Measurements from ENCODE around the gene SBK2.
"Not testable (repeated sequence)": the region's sequence is repeated elsewhere in the genome, so short reads cannot be mapped to it uniquely, and the experiment has no call there.

SBK2 gene, protein sequence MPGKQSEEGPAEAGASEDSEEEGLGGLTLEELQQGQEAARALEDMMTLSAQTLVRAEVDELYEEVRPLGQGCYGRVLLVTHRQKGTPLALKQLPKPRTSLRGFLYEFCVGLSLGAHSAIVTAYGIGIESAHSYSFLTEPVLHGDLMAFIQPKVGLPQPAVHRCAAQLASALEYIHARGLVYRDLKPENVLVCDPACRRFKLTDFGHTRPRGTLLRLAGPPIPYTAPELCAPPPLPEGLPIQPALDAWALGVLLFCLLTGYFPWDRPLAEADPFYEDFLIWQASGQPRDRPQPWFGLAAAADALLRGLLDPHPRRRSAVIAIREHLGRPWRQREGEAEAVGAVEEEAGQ

DNA sequence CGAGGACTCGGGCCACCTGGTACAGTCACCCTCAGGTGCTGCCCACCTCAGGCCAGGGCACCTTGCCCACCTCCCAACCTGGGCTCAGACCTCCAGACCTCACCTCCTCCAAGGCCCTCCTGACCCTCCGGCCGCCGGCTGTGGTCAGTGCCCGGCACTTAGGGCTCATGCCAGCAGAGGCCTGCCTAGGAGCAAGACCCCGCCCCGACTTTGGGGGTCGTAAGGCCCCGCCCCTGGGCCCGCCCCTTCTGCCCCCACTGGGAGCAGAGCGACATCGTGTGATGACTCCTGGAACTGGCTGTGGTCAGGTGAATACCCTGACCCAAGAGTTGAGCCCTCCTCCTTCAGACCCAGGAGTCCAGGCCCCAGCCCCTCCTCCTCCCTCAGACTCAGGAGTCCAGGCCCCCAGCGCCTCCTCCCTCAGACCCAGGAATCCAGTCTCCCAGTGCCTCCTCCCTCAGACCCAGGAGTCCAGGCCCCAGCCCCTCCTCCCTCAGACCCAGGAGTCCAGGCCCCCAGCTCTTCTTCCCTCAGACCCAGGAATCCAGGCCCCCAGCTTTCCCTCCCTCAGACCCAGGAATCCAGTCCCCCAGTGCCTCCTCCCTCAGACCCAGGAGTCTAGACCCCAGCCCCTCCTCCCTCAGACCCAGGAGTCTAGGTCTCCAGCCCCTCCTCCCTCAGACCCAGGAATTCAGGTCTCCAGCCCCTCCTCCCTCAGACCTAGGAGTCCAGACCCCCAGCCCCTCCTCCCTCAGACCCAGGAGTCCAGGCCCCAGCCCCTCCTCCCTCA, at the start of gene SBK2:
Gene SBK2 (minus strand): TSS at position 183 of the 790 bp plus-strand sequence. CDS start 839 bp downstream, outside the sequence.
- no peak for DNase-seq

DNA sequence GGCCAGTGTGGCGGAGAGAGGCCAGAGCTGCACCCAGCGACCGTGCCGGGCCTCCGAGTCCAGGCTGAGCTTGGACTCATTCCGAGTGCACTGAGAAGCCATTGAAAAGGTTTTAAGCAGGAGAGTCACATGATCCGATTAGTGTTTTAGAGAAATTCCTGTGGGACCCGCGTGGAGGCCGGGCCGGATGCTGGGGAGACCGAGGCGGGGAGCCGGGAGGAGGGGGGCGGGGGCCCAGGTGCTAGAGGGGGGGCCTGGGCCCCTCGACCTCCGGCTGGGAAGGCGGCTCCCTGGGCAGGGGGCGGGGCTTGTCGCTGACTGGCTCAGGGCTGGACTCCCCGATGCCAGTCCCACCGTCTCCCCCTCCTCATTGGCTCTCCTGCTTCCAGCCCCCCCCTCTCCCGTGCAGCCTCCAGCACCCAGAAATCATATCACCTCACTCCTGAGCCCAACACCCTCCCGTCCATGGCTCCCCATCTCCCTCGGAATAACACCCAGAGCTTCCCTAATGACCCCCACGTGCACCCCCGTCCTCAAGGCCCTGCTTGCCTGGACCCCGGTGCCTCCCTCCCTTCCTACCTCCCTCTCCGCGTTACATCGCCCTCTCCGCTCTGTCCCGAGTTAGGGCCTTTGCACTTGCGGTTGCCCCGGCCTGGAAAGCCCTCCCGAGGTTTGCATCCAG, 48.9 kb upstream of the SBK2 start:
- DNase-seq: no peak

DNA sequence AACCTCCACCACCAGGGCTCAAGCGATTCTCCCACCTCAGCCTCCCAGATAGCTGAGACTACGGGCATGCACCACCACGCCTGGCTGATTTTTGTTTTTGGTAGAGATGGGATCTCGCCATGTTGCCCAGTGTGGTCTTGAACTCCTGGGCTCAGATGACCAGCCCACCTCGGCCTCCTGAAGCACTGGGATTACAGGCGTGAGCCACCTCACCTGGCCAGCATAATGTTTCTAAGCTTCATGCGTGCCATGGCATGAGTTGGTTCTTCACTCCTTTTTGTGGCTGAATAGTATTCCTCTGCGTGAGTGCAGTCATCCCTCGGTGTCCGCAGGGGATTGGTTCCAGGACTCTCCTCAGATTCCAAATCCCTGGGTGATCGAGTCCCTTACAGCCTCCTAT, 47.9 kb upstream of the SBK2 start:
- DNase-seq: no peak

DNA sequence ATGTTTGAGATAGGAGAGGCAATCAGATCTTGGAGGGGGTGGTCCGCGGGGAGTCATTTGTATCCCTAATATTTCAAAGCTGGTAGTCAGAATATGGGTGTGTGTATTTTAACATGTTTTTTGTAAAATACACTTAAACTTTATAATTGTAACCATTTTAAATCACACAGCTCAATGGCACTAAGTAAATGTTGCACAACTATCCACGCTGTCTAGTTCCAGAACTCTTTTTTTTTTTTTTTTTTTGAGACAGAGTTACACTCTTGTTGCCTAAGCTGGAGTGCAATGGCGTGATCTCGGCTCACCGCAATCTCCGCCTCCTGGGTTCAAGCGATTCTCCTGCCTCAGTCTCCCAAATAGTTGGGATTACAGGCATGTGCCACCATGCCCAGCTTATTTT, 47.0 kb upstream of the SBK2 start:
- DNase-seq: not testable (repeated sequence)

DNA sequence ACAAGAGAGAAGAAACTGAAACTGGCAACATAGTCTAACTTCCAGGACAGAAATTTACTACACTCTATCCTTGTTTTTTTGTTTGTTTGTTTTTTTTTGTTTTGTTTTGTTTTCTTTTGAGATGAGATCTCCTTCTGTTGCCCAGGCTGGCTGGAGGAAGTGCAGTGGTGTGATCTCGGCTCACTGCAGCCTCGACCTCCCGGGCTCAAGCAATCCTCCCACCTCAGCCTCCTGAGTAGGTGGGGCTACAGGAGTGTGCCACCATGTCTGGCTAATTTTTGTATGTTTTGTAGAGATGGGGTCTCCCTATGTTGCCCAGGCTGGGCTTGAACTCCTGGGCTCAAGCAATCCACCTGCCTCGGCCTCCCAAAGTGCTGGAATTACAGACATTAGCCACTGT, 45.4 kb upstream of the SBK2 start:
- not testable (repeated sequence) for DNase-seq

DNA sequence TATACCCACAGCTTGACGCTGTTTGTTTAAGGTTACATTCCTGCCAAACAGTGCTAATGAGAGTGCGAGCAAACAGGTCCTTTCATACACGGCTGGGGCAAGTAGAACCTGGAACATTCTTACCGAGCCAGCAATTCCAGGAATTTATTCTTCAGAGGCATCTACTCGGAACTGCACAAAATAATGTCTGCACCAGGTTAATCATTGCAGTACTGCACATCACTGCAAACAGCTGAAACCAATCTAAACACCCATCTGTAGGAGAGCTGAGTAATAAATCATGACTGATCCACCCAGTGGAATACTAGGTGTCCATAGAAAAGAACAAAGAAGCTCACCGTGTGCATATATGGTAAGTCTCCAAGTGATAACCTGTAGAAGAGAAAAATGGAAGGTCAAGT, 44.9 kb upstream of the SBK2 start:
- no peak for DNase-seq

DNA sequence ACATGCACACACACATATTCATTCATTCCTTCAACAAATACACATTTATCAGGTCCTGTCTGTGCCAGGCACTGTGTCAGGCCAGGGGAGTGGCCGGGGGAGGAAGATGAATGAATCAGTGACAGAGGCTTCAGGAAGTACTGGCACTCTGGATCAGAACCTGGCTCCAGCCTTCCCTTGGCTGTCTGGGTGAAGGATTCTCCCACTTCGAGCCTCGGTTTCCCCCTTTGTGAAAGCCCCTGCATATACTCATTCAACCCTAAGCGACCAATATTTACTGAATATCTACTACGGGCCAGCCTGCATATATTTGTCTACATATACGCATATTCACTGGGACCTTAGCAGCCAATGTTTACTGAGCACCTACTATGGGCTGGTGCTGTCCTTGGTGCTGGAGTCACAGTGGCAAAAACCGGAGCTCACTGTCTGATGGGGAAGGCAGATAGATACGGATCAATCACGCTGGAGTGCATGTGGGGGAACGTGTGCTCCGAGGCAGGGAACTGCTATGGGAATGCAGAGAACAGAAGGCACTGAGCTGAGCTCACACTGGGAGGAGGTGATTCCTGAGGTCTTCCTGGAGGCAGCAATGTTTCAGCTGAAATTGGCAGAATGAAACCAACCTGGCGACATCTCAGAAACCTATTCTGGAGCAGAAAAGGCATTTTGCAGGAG, 44.4 kb upstream of the SBK2 start:
- no peak for DNase-seq

DNA sequence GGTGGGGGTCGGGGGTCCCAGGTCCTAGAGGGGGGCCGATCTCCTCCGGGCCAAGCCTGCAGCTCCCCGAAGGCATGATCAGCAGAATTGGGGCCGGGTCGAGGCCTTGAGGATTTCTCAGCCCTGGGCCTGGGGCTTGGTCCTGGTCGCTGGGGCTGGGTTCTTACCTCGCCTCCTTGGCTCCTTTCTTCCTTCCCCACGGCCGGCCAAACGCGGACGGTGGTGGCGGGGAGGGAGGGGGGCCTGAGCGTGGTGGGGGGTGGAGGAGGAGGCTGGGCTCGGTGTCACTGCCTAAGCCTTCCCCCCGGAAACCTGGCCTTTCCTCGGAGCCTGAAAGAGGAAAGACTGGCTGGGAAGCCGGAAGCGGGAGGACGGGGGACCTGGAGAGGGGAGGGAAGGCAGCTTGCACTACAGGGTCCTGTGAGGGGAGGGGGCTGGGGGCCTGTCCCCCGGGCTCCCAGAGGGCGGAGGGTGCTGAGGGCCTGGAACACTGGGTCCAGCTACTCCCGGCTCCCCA, 43.8 kb upstream of the SBK2 start, which contains the start of gene ZNF579:
Gene ZNF579 (minus strand): TSS at position 221 of the 517 bp plus-strand sequence. CDS start 1,209 bp downstream, outside the sequence.
- peak; percentile 51 for DNase-seq

DNA sequence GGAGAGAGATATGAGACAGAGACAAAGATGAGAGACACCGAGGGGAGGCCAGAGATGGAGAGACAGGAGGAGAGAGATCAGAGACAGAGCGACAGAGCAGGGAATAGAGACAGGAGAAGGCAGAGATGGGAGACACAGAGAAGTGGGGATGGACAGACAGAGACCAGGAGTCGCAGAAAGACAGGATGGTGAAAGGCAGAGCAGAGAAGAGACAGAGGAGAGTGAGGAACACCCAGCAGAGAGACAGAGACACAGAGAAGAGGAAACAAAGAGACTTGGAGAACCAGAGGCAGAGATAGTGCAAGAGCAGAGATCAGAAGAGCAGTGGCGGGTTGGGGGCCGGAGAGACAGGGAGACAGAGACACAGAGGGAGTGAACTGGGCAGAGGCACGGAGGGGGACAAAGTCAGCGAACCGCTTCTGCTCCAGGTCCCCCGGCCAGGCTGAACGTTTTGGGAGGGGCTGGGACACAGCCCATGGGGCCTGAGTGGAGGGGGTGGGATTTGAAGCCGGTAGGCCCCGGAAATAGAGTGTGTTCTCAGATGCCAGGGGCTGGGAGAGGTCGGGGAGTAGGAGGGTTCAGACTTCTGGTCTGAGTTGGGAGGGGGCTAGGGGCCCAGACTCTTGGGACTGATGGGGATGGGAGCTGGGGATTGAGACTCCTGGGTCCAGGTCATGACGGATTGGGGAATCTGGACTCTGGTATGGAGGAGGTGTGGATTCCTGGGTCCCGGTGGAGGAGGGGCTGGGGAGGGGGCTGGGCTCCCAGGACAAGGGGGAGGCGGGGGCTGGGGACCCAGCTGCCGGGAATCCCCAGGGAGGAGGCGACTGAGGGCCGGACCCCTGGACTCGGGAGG, 43.1 kb upstream of the SBK2 start:
- no peak for DNase-seq

DNA sequence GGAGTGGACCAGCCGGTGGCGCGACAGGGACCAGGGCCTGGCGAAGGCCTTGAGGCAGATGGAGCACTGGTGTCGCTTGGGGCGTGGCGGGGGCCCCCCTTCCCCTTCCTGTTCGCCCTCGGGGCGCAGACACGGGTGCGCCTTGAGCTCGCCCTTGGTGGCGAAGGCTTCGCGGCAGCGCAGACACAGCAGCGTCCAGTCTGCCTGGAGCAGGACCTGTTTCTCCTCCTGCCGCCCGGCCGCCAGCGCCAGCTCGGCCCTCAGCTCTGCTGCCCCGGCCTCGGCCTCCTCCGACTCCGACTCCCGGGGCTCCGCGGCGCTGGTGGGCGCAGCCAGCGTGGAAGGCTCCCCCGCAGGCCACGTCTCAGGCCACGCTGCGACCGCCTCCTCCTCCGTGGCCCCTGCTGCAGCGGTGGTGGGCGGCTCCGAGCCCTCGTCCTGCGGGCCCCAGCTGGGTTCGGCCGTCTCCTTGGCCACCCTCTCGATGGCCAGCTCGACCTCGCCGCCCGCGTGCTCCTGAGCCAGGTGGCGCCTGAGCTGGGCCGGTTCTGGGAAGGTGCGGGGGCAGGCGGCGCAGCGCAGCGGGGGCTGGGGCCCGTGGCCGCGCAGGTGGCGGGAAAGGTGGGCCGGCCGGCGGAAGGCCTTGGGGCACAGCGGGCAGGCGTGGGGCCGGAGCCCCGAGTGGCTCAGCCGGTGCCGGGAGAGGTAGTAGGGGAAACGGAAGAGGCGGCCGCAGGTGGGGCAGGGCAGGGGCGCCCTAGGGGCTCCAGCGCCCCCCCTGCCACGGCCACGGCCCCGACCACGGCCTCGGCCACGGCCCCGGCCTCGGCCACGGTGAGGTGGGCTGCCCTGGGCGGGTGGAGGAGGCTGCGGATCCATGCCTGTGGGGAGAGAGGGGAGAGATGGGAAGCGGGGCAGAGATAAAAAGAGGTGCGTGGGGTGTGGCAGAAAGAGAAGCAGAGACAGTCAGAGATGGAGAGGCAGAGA, 42.1 kb upstream of the SBK2 start:
- no peak for DNase-seq

DNA sequence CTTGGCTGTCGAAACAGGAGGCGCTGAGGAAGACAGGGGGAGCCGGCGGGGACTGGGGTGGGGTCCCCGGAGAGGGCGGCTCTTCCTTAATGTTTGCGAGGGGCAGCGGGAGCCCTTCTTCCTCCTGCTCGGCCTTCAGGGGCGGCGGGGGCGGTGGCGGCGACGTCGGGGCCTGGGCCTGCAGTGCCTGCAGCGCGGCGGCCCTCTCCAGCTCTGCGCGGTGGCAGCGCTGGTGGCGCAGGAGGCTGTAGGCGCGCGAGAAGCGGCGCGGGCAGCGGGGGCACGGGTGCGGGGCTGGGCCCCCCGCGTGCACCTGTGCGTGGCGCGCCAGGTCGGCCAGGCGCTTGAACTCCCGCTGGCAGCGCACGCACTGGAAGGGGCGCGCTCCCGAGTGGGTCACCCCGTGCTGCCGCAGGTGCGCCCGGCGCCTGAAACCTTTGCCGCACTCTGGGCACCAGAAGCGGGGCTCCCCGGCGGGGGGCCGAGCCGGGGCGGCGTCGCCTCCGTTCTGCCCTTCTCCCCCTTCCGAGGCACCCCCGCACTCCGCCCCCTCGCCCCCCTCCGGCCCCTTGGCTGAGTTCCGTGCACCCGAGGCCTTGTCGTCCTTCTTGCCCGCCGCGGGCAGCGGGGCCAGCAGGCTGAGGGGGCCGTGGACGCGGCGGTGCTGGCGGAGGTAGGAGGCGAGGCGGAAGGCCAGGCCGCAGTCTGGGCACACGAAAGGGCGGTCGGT, 41.3 kb upstream of the SBK2 start:
- DNase-seq: no peak

DNA sequence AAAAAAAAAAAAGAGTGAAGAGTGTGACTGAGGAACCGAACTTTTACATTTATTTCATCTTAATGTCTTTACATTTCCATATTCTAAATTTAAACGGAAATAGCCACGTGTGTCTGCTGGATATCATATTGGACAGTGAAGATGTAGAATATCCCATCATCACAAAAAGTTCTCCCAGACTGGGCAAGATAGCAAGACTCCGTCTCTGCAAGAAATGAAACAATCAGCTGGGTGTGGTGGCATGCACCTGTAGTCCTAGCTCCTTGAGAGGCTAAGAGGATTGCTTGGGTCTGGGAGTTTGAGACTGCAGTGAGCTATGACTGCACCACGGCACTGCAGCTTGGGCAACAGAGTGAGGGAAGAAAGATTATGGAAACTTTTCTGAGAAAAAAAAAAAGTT, 39.8 kb upstream of the SBK2 start:
- DNase-seq: no peak

DNA sequence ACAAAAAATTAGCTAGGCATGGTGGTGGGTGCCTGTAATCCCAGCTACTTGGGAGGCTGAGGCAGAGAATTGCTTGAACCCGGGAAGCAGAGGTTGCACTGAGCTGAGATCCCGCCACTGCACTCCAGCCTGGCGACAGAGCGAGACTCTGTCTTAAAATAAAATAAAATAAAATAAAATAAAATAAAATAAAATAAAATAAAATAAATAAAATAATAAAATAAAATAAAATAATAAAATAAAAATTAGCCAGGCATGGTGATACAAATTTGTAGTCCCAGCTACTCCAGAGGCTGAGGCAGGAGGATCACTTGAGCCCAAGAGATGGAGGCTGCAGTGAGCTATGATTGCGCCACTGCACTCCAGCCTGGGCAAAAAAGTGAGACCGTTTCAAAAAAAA, 37.0 kb upstream of the SBK2 start:
- not testable (repeated sequence) for DNase-seq

DNA sequence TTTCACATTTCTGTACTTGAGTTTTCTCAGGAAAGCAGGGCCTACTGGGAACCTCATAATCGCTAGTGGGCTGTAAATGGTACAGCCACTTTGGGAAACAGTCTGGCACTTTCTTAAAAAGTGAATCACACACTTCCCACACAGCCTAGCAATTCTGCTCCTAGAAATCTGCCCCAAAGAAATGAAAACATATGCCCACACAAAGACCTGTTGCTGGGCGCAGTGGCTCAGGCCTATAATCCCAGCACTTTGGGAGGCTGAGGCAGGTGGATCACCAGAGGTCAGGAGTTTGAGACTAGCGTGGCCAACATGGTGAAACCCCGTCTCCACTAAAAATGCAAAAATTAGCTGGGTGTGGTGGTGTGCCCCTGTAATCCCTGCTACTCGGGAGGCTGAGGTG, 32.5 kb upstream of the SBK2 start:
- DNase-seq: not testable (repeated sequence)

DNA sequence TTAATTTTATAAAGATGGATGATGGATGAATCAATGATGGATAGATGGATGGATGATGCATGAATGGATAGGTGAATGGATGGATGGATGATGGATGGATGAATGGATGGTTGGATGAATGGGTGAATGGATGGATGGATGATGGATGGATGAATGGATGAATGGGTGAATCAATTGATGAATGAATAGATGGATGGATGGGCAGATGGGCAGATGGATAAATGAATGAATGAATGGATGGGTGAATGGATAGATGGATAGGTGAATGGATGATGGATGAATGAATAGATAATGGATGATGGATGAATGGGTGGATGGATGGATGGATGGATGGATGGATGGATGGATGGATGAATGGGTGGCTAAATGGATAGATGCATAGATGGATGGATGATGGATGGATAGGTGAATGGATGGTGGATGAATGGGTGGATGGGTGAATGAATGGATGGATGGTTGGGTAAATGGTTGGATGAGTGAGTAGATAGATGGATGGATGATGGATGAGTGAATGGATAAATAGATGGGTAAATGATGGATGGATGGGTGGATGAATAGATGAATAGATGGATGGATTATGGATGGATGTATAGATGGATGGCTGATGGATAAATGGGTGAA, 30.9 kb upstream of the SBK2 start:
- no peak for DNase-seq

DNA sequence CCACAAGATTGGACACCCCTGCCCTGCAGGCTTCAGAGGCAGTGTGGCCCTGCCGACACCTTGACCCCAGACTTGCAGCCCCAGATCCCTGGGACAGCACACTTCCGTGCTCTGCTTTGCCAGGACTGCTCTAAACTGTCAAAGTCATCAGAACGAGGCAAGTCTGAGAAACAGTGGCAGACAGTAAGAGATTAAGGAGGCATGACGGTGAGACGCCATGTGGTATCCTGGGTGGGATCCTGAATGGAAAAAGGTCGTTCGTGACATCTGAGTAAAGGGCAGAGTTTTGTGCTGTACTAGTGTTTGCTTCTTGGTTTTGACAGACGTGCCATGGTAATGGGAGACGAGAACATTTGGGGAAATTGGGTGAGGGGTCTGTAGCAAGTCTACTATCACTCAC, 29.9 kb upstream of the SBK2 start:
- no peak for DNase-seq

DNA sequence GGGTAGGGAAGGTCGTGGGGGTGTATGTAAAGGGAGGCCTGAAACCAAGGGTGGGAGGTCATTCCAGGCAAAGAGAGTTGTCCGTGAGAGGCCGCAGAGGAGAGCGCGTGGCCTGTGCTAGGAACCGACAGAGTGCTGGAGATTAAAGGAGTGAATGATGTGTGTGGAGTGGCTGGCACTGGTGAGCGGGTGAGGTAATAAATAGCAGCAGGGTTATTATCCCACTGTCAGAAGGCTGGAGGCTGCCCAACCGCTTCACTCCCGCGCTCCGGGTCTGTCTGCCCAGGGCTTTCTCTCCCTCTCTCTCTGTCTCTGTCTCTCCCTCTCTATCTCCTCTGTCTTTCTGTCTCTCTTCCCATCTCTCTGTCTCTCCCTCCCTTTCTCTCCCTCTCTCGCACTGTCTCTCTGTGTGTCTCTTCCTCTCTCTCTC, 26.3 kb upstream of the SBK2 start:
- DNase-seq: no peak

DNA sequence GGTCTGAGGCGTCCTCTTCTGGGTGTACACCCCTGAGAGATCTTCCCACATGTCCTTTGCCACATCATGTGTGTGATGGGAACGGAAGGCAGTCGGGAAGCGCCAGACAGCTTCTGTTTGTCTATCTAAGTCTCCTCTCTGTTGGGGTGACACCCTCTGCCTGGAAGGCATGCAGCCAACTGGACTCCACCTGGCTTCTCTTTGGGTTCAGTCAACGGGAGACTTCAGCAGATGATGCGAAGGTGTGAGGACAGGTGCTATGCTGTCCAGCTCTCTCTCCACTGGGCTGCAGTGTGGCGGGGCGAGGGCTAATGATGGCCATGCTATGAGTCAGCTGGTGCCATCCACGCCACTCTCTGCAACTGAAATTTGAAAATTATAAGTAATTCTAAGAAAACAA, 22.8 kb upstream of the SBK2 start:
- no peak for DNase-seq

DNA sequence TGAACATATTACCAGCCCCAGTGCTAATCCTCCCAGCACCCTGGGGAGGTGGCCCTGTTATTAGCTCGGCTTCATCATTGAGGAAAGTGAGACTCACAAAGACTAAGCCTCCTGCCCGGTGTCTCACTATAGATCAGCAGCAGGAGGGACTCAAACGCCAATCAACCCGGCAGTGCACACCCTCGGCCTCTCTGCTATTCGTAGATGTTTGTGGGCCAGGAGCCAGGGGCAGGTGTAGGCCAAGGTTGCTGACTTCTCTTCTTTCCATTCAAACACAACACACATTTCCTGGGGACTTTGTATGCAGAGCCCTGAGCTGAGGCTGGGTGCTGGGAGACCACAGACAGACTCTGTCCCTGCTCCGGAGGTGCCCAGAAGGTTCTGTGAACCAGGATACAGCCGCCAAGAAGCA, 17.8 kb upstream of the SBK2 start:
- no peak for DNase-seq
